OCI-LY3 (cell line): Measurements from ENCODE around the gene HSF4.

Source experiments
- EZH2phosphoT487 ChIP-seq: fragments of 200-600 bp; shearing (Covaris generic); IDR thresholded peaks from 2 replicates; pipeline ENCODE4 v1.6.1; 2018; ENCODE audit warnings: antibody characterized with exemption, mixed run types, low read depth
- TF ChIP-seq, protein P1 (sequence below): fragments of 200-600, 300-600 bp; sonication (generic); IDR thresholded peaks from 2 replicates; pipeline ENCODE4 v1.5.1; 2014; ENCODE audit warnings: antibody characterized with exemption, low read length, low read depth

GRCh38 chr16:67191995-67192681 lies 27.6 kb downstream of the HSF4 start, which contains the start of gene E2F4:
- TF ChIP-seq EZH2phosphoT487 = no peak
- TF ChIP-seq, protein P1, sequence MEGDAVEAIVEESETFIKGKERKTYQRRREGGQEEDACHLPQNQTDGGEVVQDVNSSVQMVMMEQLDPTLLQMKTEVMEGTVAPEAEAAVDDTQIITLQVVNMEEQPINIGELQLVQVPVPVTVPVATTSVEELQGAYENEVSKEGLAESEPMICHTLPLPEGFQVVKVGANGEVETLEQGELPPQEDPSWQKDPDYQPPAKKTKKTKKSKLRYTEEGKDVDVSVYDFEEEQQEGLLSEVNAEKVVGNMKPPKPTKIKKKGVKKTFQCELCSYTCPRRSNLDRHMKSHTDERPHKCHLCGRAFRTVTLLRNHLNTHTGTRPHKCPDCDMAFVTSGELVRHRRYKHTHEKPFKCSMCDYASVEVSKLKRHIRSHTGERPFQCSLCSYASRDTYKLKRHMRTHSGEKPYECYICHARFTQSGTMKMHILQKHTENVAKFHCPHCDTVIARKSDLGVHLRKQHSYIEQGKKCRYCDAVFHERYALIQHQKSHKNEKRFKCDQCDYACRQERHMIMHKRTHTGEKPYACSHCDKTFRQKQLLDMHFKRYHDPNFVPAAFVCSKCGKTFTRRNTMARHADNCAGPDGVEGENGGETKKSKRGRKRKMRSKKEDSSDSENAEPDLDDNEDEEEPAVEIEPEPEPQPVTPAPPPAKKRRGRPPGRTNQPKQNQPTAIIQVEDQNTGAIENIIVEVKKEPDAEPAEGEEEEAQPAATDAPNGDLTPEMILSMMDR = no peak
